ENCODE data around the gene AKR1E2. TPM values are rescaled to one million over a fixed set of nuclear protein-coding genes. Genes with fewer than 3 reads are reported as not detected.

The AKR1E2 gene
- total and polyA plus RNA-seq, 2 donors from 2014 or later, result 1.8 to 5.8 TPM

DNA sequence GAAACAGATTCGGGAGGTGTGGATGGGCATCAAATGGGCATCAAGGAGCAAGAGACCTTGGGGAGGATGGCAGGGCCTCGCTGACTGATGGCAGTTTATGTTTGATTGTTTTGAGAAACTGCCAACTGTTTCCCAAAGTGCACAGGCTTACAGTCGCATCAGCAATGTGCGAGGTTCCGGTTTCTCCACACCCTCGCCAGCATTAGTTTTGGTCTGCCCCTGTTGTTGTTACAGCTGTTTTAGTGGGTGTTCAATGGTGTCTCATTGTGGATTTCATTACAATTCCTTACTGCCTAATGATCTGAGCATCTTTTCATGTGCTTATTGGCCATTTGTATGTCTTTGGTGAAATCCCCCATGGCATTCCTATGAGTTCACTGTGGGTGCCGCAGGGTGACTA, 24.4 kb downstream of the AKR1E2 start:
- H3K4me3 ChIP-seq (ENCODE audit: low read length in 3 of 3), result no peak overlapping the region
- intact Hi-C loops (cut with DNase I), result no loop called here
- no peak for DNase-seq
- H3K27me3 ChIP-seq (ENCODE audit: control insufficient read depth, insufficient read depth, low read length), result no peaks in the 10 kb centered on the region
- no peaks in the 10 kb centered on the region for H3K9me3 ChIP-seq (ENCODE audit: control insufficient read depth in 2 of 3, insufficient read depth in 1 of 3, low read length in 3 of 3)
- TF ChIP-seq, protein P1, sequence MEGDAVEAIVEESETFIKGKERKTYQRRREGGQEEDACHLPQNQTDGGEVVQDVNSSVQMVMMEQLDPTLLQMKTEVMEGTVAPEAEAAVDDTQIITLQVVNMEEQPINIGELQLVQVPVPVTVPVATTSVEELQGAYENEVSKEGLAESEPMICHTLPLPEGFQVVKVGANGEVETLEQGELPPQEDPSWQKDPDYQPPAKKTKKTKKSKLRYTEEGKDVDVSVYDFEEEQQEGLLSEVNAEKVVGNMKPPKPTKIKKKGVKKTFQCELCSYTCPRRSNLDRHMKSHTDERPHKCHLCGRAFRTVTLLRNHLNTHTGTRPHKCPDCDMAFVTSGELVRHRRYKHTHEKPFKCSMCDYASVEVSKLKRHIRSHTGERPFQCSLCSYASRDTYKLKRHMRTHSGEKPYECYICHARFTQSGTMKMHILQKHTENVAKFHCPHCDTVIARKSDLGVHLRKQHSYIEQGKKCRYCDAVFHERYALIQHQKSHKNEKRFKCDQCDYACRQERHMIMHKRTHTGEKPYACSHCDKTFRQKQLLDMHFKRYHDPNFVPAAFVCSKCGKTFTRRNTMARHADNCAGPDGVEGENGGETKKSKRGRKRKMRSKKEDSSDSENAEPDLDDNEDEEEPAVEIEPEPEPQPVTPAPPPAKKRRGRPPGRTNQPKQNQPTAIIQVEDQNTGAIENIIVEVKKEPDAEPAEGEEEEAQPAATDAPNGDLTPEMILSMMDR (IDR thresholded peaks at IDR 0.05; ENCODE audit: borderline replicate concordance, extremely low read depth, insufficient read depth), result no peak
- H3K36me3 ChIP-seq (ENCODE audit: control insufficient read depth in 2 of 3, insufficient read depth in 3 of 3, low read length in 3 of 3), result no peaks in the 10 kb centered on the region
- no peak overlapping the region for H3K27ac ChIP-seq (ENCODE audit: low read depth in 2 of 2, low read length in 2 of 2)
- no peak overlapping the region for H3K9ac ChIP-seq (ENCODE audit: low read length in 3 of 3)
- no peak for FAIRE-seq
- H3K4me1 ChIP-seq (ENCODE audit: control insufficient read depth in 2 of 3, insufficient read depth in 2 of 3, low read depth in 1 of 3, low read length in 3 of 3), result peaks cover 0 to 4% (median 0%) of the 10 kb centered on the region in 3 donors

DNA sequence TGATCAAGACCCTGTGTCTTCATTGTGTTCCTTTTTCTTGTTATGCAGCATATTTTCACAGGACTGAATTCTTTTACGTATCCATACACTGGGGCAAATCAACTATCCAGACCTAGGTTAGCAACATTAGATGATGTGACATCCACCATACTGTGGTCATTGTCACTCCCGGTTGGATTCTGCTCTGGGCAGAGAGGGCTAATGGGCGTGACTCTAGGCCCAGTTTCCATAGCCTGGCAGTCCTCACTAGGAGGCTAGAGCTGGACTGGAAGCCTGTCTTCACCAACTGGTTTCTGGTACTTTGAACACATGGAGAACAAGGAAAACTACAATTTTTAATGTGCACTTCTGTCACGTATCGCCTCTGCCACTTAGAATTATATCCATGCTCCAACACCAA, 25.2 kb downstream of the AKR1E2 start:
- no peaks in the 10 kb centered on the region for H3K27me3 ChIP-seq (ENCODE audit: control insufficient read depth, insufficient read depth, low read length)
- H3K4me1 ChIP-seq (ENCODE audit: control insufficient read depth in 2 of 3, insufficient read depth in 2 of 3, low read depth in 1 of 3, low read length in 3 of 3), result peaks cover 0 to 4% (median 0%) of the 10 kb centered on the region in 3 donors
- H3K9ac ChIP-seq (ENCODE audit: low read length in 3 of 3), result no peak overlapping the region
- no peak overlapping the region for H3K27ac ChIP-seq (ENCODE audit: low read depth in 2 of 2, low read length in 2 of 2)
- no peaks in the 10 kb centered on the region for H3K9me3 ChIP-seq (ENCODE audit: control insufficient read depth in 2 of 3, insufficient read depth in 1 of 3, low read length in 3 of 3)
- no peaks in the 10 kb centered on the region for H3K36me3 ChIP-seq (ENCODE audit: control insufficient read depth in 2 of 3, insufficient read depth in 3 of 3, low read length in 3 of 3)
- TF ChIP-seq, protein P1 (IDR thresholded peaks at IDR 0.05; ENCODE audit: borderline replicate concordance, extremely low read depth, insufficient read depth), result no peak
- no peak for FAIRE-seq
- intact Hi-C loops (cut with DNase I), result no loop called here
- H3K4me3 ChIP-seq (ENCODE audit: low read length in 3 of 3), result no peak overlapping the region
- DNase-seq, result no peak

DNA sequence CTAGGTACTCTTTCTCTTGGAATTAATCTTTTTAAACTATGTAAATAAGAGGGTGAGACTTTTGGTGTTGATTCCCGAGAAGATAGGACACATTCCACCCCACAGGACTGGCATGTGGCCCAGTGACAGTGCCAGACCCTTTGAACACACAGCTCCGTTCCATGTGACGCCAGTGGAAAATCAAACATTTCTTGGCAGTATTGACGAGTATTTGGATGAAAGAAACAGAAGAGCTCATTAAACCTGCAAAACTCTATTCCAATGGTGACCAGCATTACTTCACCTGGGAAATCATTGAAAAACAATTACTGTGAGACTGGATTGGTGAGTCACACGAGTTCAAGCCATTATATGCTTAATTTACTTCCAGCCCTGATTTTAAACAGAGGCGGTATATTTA, 25.8 kb downstream of the AKR1E2 start:
- H3K9me3 ChIP-seq (ENCODE audit: control insufficient read depth in 2 of 3, insufficient read depth in 1 of 3, low read length in 3 of 3), result no peaks in the 10 kb centered on the region
- H3K27ac ChIP-seq (ENCODE audit: low read depth in 2 of 2, low read length in 2 of 2), result no peak overlapping the region
- intact Hi-C loops (cut with DNase I), result no loop called here
- FAIRE-seq (no peak), DNase-seq (peak in 1 of 5 donors; percentile 29)
- no peak overlapping the region for H3K9ac ChIP-seq (ENCODE audit: low read length in 3 of 3)
- H3K4me3 ChIP-seq (ENCODE audit: low read length in 3 of 3), result no peak overlapping the region
- TF ChIP-seq, protein P1 (IDR thresholded peaks at IDR 0.05; ENCODE audit: borderline replicate concordance, extremely low read depth, insufficient read depth), result no peak
- H3K27me3 ChIP-seq (ENCODE audit: control insufficient read depth, insufficient read depth, low read length), result no peaks in the 10 kb centered on the region
- no peaks in the 10 kb centered on the region for H3K36me3 ChIP-seq (ENCODE audit: control insufficient read depth in 2 of 3, insufficient read depth in 3 of 3, low read length in 3 of 3)
- H3K4me1 ChIP-seq (ENCODE audit: control insufficient read depth in 2 of 3, insufficient read depth in 2 of 3, low read depth in 1 of 3, low read length in 3 of 3), result peaks cover 0 to 4% (median 0%) of the 10 kb centered on the region in 3 donors
